Endothelial cell of umbilical vein (primary cell): ENCODE measurements around the gene MINDY4. TPM values are rescaled to one million over a fixed set of nuclear protein-coding genes. Genes with fewer than 3 reads are reported as not detected.

Experiments
- BruUV-seq: library from RNA; stranded (reverse); fragments of 400-500 nt; replicated peaks from 2 replicates; lab custom pipeline; 2021; lab: Mats Ljungman, UMichigan
- CTCF ChIA-PET: fragments of 300-600, 350-600 bp; sonication (Branson Sonifier 250); formaldehyde crosslinking; loops from one replicate; lab custom pipeline; 2021; ENCODE audit warnings: antibody characterized with exemption, inconsistent platforms; lab: Charles Lee
- POLR2A ChIA-PET: fragments of 300-600, 350-600 bp; sonication (Branson Sonifier 250); formaldehyde crosslinking; loops from one replicate; lab custom pipeline; 2021; ENCODE audit warnings: antibody characterized with exemption, inconsistent platforms; lab: Charles Lee
- DNase-seq: peaks from one replicate; pipeline ENCODE4 v3.0.0-alpha.2; 2011; ENCODE audit warnings: low read depth, low spot score
- FAIRE-seq: peaks from 2 replicates; lab custom pipeline; 2011; peaks lifted over from hg19 to GRCh38; lab: Jason Lieb, UNC
- H2AFZ ChIP-seq: 2 replicates; pipeline ENCODE4 v1.6.0; 2012; ENCODE audit warnings: low read depth, low read length, control low read depth, inconsistent platforms
- H3K27ac ChIP-seq: 2 replicates; pipeline ENCODE4 v1.5.1; 2011; ENCODE audit warnings: low read depth, mild to moderate bottlenecking, control low read depth, low read length, moderate library complexity; ENCODE audit not compliant: insufficient read depth
- H3K27me3 ChIP-seq, 2 experiments: 2 replicates each; pipeline versions ENCODE4 v1.6.0 to v1.6.1; 2011; ENCODE audit warnings: low read length in 2 of 2, mixed read lengths in 1 of 2; ENCODE audit not compliant: control insufficient read depth in 2 of 2, insufficient read depth in 2 of 2
- H3K36me3 ChIP-seq, 2 experiments: 2 replicates in 1 of 2; 3 replicates in 1 of 2; pipeline ENCODE4 v1.5.1; 2011; ENCODE audit warnings: low read length in 2 of 2, mild to moderate bottlenecking in 1 of 2, moderate library complexity in 1 of 2; ENCODE audit not compliant: control insufficient read depth in 2 of 2, insufficient read depth in 2 of 2; ENCODE audit errors: extremely low read depth in 1 of 2
- H3K4me1 ChIP-seq: 3 replicates; pipeline ENCODE4 v1.5.1; 2011; ENCODE audit warnings: mild to moderate bottlenecking, low read length; ENCODE audit not compliant: control insufficient read depth, insufficient read depth; ENCODE audit errors: extremely low read depth
- H3K4me2 ChIP-seq: 2 replicates; pipeline ENCODE4 v1.6.1; 2011; ENCODE audit warnings: low read length, control low read depth, mixed read lengths; ENCODE audit not compliant: insufficient read depth
- H3K4me3 ChIP-seq, 3 experiments: fragments of 200-600 bp in 1 of 3; sonication (generic), shearing (Covaris generic) in 1 of 3; replicated peaks in 1 of 3; 2 replicates each; pipeline ENCODE4 v1.5.1; 2011 to 2016; ENCODE audit warnings: control low read depth in 3 of 3, low read length in 3 of 3, mild to moderate bottlenecking in 2 of 3, inconsistent platforms in 1 of 3, low read depth in 1 of 3, moderate library complexity in 1 of 3; ENCODE audit not compliant: insufficient read depth in 1 of 3
- H3K79me2 ChIP-seq: 2 replicates; pipeline ENCODE4 v1.6.0; 2012; ENCODE audit warnings: low read length, inconsistent platforms; ENCODE audit not compliant: control insufficient read depth, insufficient read depth
- H3K9ac ChIP-seq: replicated peaks from 2 replicates; pipeline ENCODE3; 2011; ENCODE audit warnings: low read length, control low read depth; ENCODE audit not compliant: insufficient read depth; ENCODE audit errors: extremely low read depth
- H3K9me1 ChIP-seq: replicated peaks from 3 replicates; pipeline ENCODE4 v1.6.0; 2011; ENCODE audit warnings: mild to moderate bottlenecking, low read length; ENCODE audit not compliant: control insufficient read depth, insufficient read depth; ENCODE audit errors: extremely low read depth
- H3K9me3 ChIP-seq: replicated peaks from 2 replicates; pipeline ENCODE4 v1.5.1; 2012; ENCODE audit warnings: low read length, inconsistent platforms; ENCODE audit not compliant: control insufficient read depth, insufficient read depth
- H4K20me1 ChIP-seq: replicated peaks from 2 replicates; pipeline ENCODE3; 2011; ENCODE audit warnings: mild to moderate bottlenecking, low read length; ENCODE audit not compliant: control insufficient read depth, insufficient read depth; ENCODE audit errors: extremely low read depth
- FOS ChIP-seq: IDR thresholded peaks from 2 replicates; pipeline ENCODE4 v1.6.1; 2011; ENCODE audit warnings: mild to moderate bottlenecking, low read length, moderate library complexity, borderline replicate concordance; ENCODE audit not compliant: insufficient read depth
- GATA2 ChIP-seq: IDR thresholded peaks from 2 replicates; pipeline ENCODE4 v1.7.0; 2011; ENCODE audit warnings: low read depth, mild to moderate bottlenecking, moderate library complexity, mixed read lengths, low read length; ENCODE audit not compliant: insufficient read length, insufficient read depth
- POLR2AphosphoS5 ChIP-seq: IDR thresholded peaks from 2 replicates; pipeline ENCODE4 v1.6.1; 2012; ENCODE audit warnings: low read depth, mild to moderate bottlenecking, control low read depth, low read length, moderate library complexity; ENCODE audit not compliant: insufficient read depth
- dilution Hi-C: fragments of 300-500 bp; cut with MboI; formaldehyde crosslinking; loops from one replicate; pipeline ENCODE4 v1.15.0; 2019; ENCODE audit warnings: low sequenced_read_pairs; ENCODE audit not compliant: extremely low pct_ligation_motif_present
- intact Hi-C: fragments of 100-400 bp; cut with micrococcal nuclease; formaldehyde crosslinking; loops from one replicate; pipeline ENCODE4 v1.10.0; 2022
- polyA plus RNA-seq, 4 experiments: library from polyadenylated mRNA; depleted of rRNA in 3 of 4; stranded (reverse) in 3 of 4; unstranded in 1 of 4; fragments of >200 nt; gene quantifications; 2 replicates each; pipeline versions ENCODE4 v1.2.1 to v1.2.3, GENCODE V29; 2011 to 2012; ENCODE audit warnings: missing spikeins in 1 of 4
- total RNA-seq: library from RNA; stranded (reverse); gene quantifications from 2 replicates; pipeline ENCODE4 v1.2.3, GENCODE V29; 2021
- TF ChIP-seq, protein P1 (sequence below): IDR thresholded peaks from 2 replicates; pipeline ENCODE4 v1.6.1; 2011; ENCODE audit not compliant: insufficient read depth, insufficient read length
- TF ChIP-seq, protein P2 (sequence below), 2 donors: IDR thresholded peaks; 1 replicate in 1 of 2; 2 replicates in 1 of 2; pipeline ENCODE4 v1.5.1; 2011; ENCODE audit warnings: low read length in 2 of 2, mild to moderate bottlenecking in 2 of 2, moderate library complexity in 2 of 2, control low read depth in 1 of 2, inconsistent platforms in 1 of 2, low read depth in 1 of 2; ENCODE audit not compliant: insufficient read depth in 1 of 2; ENCODE audit errors: extremely low read depth in 1 of 2

The MINDY4 gene
- total and polyA plus RNA-seq, 2 donors (not counting 3 experiments of a cell fraction or from before 2014, with no cell fraction given), result 2.2 to 4.7 TPM

DNA sequence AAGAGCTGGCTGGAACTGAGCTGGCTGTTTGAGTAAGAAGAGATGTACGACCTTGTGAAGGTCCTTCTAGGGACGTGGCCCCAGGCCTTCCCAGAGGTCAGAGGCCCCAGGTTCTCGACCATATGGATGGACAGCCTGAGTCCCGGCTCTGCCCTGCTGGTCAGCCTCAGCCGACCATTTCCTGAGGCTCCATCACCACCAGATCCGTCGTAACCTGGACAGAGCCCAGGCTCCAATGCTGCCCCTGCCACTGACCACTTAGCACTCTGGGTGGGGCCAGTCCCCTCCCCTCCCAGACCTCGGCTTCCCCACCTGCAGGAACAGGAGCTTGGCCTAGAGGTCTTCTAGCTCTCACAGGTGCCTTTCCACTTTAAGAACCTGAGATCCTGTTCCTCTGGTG is 29.9 kb upstream of the MINDY4 start:
- H2AFZ ChIP-seq, result no peak overlapping the region
- no peaks in the 10 kb centered on the region for H4K20me1 ChIP-seq
- POLR2A ChIA-PET, result no interaction called here
- CTCF ChIA-PET, result interaction anchor here (0.9 to 3.7 kb wide), 7 partner anchors 12 to 576 kb away, joined by 3 to 25 read pairs (median 5); no protein-coding TSS in a partner anchor
- TF ChIP-seq FOS (no peak), POLR2AphosphoS5 (no peak), GATA2 (no peak)
- TF ChIP-seq, protein P1, sequence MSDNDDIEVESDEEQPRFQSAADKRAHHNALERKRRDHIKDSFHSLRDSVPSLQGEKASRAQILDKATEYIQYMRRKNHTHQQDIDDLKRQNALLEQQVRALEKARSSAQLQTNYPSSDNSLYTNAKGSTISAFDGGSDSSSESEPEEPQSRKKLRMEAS, result no peak
- TF ChIP-seq, protein P2, sequence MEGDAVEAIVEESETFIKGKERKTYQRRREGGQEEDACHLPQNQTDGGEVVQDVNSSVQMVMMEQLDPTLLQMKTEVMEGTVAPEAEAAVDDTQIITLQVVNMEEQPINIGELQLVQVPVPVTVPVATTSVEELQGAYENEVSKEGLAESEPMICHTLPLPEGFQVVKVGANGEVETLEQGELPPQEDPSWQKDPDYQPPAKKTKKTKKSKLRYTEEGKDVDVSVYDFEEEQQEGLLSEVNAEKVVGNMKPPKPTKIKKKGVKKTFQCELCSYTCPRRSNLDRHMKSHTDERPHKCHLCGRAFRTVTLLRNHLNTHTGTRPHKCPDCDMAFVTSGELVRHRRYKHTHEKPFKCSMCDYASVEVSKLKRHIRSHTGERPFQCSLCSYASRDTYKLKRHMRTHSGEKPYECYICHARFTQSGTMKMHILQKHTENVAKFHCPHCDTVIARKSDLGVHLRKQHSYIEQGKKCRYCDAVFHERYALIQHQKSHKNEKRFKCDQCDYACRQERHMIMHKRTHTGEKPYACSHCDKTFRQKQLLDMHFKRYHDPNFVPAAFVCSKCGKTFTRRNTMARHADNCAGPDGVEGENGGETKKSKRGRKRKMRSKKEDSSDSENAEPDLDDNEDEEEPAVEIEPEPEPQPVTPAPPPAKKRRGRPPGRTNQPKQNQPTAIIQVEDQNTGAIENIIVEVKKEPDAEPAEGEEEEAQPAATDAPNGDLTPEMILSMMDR (IDR thresholded peaks at IDR 0.05; ENCODE audit: extremely low read depth in 1 of 2, insufficient read depth in 1 of 2, low read depth in 1 of 2, low read length in 2 of 2), result no peak
- peaks cover 3 to 4% of the 10 kb centered on the region in 2 experiments for H3K27me3 ChIP-seq
- no peaks in the 10 kb centered on the region for H3K9me3 ChIP-seq
- dilution Hi-C loops, result no loop called here
- no TSS peak for BruUV-seq
- no peak overlapping the region for H3K4me3 ChIP-seq
- H3K27ac ChIP-seq, result no peak overlapping the region
- H3K9ac ChIP-seq, result no peak overlapping the region
- DNase-seq (no peak), FAIRE-seq (no peak)
- H3K79me2 ChIP-seq, result no peaks in the 10 kb centered on the region
- H3K4me2 ChIP-seq, result no peak overlapping the region
- H3K36me3 ChIP-seq, result no peaks in the 10 kb centered on the region
- H3K9me1 ChIP-seq, result no peaks in the 10 kb centered on the region
- H3K4me1 ChIP-seq, result no peaks in the 10 kb centered on the region
- intact Hi-C loops, result loop anchor here (2.0 to 5.0 kb wide), 3 partner anchors 234 to 464 kb away; no protein-coding TSS in a partner anchor
